Measurements from ENCODE around the gene MSMP.

DNA sequence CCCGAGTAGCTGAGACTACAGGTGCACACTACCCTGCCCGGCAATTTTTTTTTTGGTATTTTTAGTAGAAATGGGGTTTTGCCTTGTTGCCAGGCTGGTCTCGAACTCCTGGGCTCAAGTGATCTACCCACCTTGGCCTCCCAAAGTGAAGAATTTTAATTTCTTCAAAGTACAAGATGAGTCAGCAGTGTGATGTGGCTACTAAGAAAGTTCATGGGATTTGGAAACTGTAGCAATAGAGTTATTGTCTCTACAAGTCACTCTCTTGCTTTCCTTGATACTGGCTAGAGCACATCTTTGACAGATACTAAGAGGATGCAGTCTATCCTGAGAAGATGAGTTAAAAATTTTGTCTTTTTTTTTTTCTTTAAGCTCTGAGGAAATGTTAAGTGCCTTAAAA is 20.0 kb downstream of the MSMP start:
- TF ChIP-seq, protein P1, sequence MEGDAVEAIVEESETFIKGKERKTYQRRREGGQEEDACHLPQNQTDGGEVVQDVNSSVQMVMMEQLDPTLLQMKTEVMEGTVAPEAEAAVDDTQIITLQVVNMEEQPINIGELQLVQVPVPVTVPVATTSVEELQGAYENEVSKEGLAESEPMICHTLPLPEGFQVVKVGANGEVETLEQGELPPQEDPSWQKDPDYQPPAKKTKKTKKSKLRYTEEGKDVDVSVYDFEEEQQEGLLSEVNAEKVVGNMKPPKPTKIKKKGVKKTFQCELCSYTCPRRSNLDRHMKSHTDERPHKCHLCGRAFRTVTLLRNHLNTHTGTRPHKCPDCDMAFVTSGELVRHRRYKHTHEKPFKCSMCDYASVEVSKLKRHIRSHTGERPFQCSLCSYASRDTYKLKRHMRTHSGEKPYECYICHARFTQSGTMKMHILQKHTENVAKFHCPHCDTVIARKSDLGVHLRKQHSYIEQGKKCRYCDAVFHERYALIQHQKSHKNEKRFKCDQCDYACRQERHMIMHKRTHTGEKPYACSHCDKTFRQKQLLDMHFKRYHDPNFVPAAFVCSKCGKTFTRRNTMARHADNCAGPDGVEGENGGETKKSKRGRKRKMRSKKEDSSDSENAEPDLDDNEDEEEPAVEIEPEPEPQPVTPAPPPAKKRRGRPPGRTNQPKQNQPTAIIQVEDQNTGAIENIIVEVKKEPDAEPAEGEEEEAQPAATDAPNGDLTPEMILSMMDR (conservative IDR thresholded peaks at IDR 0.05; ENCODE audit: low read depth, low read length), result no peak
- TF ChIP-seq EZH2 (IDR thresholded peaks at IDR 0.05; ENCODE audit: borderline replicate concordance, low read depth, low read length, poor library complexity, severe bottlenecking), result no peak

Data from A673 (cell line).